H1 (cell line): ENCODE data around the gene PPIH. TPM values are rescaled to one million over a fixed set of nuclear protein-coding genes. Genes with fewer than 3 reads are reported as not detected.

Experiments used
- YY1 ChIP-seq: IDR thresholded peaks from 2 replicates; pipeline ENCODE4 v1.6.1; 2011; ENCODE audit warnings: low read depth, mild to moderate bottlenecking, low read length
- polyA plus RNA-seq, 7 experiments: library from polyadenylated mRNA; depleted of rRNA in 3 of 7; stranded (reverse) in 5 of 7; unstranded in 2 of 7; fragments of >200 nt in 5 of 7; fragments of 200-250 nt in 2 of 7; gene quantifications; 1 replicate in 5 of 7; 2 replicates in 1 of 7; 4 replicates in 1 of 7; pipeline versions ENCODE4 v1.2.1 to v1.2.3, GENCODE V29; 2011 to 2013; ENCODE audit warnings: missing spikeins in 2 of 7, mixed read lengths in 2 of 7
- total RNA-seq: library from RNA; stranded (reverse); fragmentation: NEBNext Ultra II Directional; extraction: Animal tissue kit (Norgen Biotek cat#: 25700); gene quantifications from 2 replicates; pipeline ENCODE4 v1.2.1, GENCODE V29; 2021

The PPIH gene
- total and polyA plus RNA-seq, 2 of the 8 experiments (the other 6 are each of a cell fraction or from before 2014, with no cell fraction given) = 78.1 to 91.5 TPM

DNA sequence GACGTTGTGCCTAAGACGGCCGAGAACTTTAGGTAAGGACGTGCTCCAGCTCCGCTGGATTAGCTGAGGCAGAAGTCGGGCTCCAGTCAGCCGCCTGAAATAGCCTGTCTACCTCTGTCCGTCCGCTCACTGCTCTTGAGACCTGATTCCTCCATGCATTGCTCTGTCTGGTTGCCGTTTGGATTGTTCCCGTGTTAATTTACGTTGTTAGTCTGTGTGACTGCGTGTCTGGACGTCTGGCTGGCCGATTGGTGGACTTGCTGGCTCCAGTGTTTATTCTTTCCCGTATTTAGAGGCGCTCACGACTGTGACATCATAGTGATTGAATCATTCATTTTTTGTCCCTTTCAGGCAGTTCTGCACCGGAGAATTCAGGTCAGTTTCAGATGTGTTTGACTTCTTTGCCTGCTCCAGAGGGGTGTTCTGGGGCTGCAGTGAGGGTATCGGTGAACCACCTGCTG is 684 bp downstream of the PPIH start (continued):
- no peak for TF ChIP-seq YY1
